Endothelial cell of umbilical vein (primary cell): ENCODE measurements around the gene KCNH6.

ENCODE experiments used
- CTCF ChIP-seq, 2 donors: IDR thresholded peaks; 1 replicate in 1 of 2; 2 replicates in 1 of 2; pipeline ENCODE4 v1.5.1; 2011; ENCODE audit warnings: low read length in 2 of 2, mild to moderate bottlenecking in 2 of 2, moderate library complexity in 2 of 2, control low read depth in 1 of 2, inconsistent platforms in 1 of 2, low read depth in 1 of 2; ENCODE audit not compliant: insufficient read depth in 1 of 2; ENCODE audit errors: extremely low read depth in 1 of 2
- EZH2 ChIP-seq: IDR thresholded peaks from 2 replicates; pipeline ENCODE4 v1.6.1; 2012; ENCODE audit warnings: borderline replicate concordance, low read depth, mild to moderate bottlenecking, moderate library complexity, low read length, inconsistent platforms; ENCODE audit not compliant: severe bottlenecking
- MYC ChIP-seq: IDR thresholded peaks from one replicate; pipeline ENCODE4 v1.6.1; 2011; ENCODE audit warnings: mild to moderate bottlenecking, low read depth, low read length
- POLR2A ChIP-seq: IDR thresholded peaks from 2 replicates; pipeline ENCODE4 v1.6.1; 2012; ENCODE audit warnings: low read depth, mild to moderate bottlenecking, control low read depth, low read length
- POLR2AphosphoS5 ChIP-seq: IDR thresholded peaks from 2 replicates; pipeline ENCODE4 v1.6.1; 2012; ENCODE audit warnings: low read depth, mild to moderate bottlenecking, control low read depth, low read length, moderate library complexity; ENCODE audit not compliant: insufficient read depth

- TF ChIP-seq CTCF (IDR thresholded peaks at IDR 0.05; ENCODE audit: extremely low read depth in 1 of 2, insufficient read depth in 1 of 2, low read depth in 1 of 2, low read length in 2 of 2) (no peak), MYC (no peak), POLR2A (no peak), POLR2AphosphoS5 (no peak), EZH2 (no peak)
These were observed 28.7 kb upstream of the KCNH6 start for GRCh38 chr17:63494300-63494928.
